Prostate gland (tissue), 2 donors: Measurements from ENCODE around the gene TMEM238. TPM values are rescaled to one million over a fixed set of nuclear protein-coding genes. Genes with fewer than 3 reads are reported as not detected.

Experiments
- DNase-seq: peaks from one replicate; pipeline ENCODE4 v3.0.0-alpha.2; 2019; ENCODE audit warnings: low spot score
- H3K27ac ChIP-seq, 2 donors: fragments of 200-600 bp; sonication (generic); 2 replicates each; pipeline ENCODE4 v1.5.1; 2017 to 2019
- H3K27me3 ChIP-seq: fragments of 200-600 bp; sonication (generic); replicated peaks from 2 replicates; pipeline ENCODE4 v1.5.1; 2019; ENCODE audit not compliant: insufficient read depth
- H3K36me3 ChIP-seq, 2 donors: fragments of 200-600 bp; sonication (generic); 1 replicate in 1 of 2; 2 replicates in 1 of 2; pipeline versions ENCODE4 v1.5.1 to v1.8.1; 2017 to 2019
- H3K4me1 ChIP-seq: fragments of 200-600 bp; sonication (generic); replicated peaks from 2 replicates; pipeline ENCODE4 v1.5.1; 2019
- H3K4me3 ChIP-seq, 2 donors: fragments of 200-600 bp; sonication (generic); 2 replicates each; pipeline ENCODE4 v1.5.1; 2017 to 2019
- H3K9me3 ChIP-seq: fragments of 200-600 bp; sonication (generic); 2 replicates; pipeline ENCODE4 v1.5.1; 2017
- CTCF ChIP-seq, 4 experiments: fragments of 200-600 bp in 2 of 4; fragments of 450-650 bp in 2 of 4; sonication (generic) in 2 of 4; IDR thresholded peaks; 1 replicate in 3 of 4; 2 replicates in 1 of 4; pipeline ENCODE4 v1.5.1; 2016 to 2019; ENCODE audit warnings: antibody characterized with exemption in 4 of 4, mild to moderate bottlenecking in 2 of 4, moderate library complexity in 2 of 4
- POLR2A ChIP-seq: fragments of 450-650 bp; IDR thresholded peaks from one replicate; pipeline ENCODE4 v1.6.1; 2016; ENCODE audit warnings: antibody characterized with exemption, mild to moderate bottlenecking
- POLR2AphosphoS5 ChIP-seq: sonication (generic); formaldehyde crosslinking; IDR thresholded peaks from one replicate; pipeline ENCODE4 v1.6.1; 2017; ENCODE audit warnings: antibody characterized with exemption
- WGBS: methylation state at CpG from one replicate; pipeline ENCODE4 v1.1.5; 2018; 5-methylcytosine and 5-hydroxymethylcytosine counted together
- intact Hi-C: fragments of 100-400 bp; cut with DNase I; formaldehyde crosslinking; loops from one replicate; pipeline ENCODE4 v1.14.2; 2022
- total RNA-seq, 2 donors: library from RNA; depleted of rRNA; stranded (reverse); fragments of >200 nt; gene quantifications; one replicate each; pipeline ENCODE4 v1.1.0, GENCODE V29; 2016

Gene TMEM238
- total RNA-seq, 2 donors from 2014 or later = 19.6 to 116 TPM

- intact Hi-C loops = no loop called here
These were observed 37.2 kb downstream of the TMEM238 start for GRCh38 chr19:55346725-55347441.

GRCh38 chr19:55345818-55346724, 38.0 kb downstream of the TMEM238 start:
- H3K27me3 ChIP-seq = no peaks in the 10 kb centered on the region
- intact Hi-C loops = no loop called here
- DNase-seq = no peak
- no peak overlapping the region for H3K27ac ChIP-seq
- H3K36me3 ChIP-seq = no peaks in the 10 kb centered on the region
- H3K4me1 ChIP-seq = no peaks in the 10 kb centered on the region
- H3K9me3 ChIP-seq = no peaks in the 10 kb centered on the region
- TF ChIP-seq POLR2AphosphoS5 (no peak), POLR2A (no peak), CTCF (IDR thresholded peaks at IDR 0.05) (no peak)
- H3K4me3 ChIP-seq = no peak overlapping the region
- 83% methylated on average over 43 of the region's 43 CpGs for WGBS

More at GRCh38 chr19:55346725-55347441, 37.2 kb downstream of the TMEM238 start:
- WGBS = 87% methylated on average over 22 of the region's 41 CpGs
- H3K27ac ChIP-seq = no peak overlapping the region
- DNase-seq = no peak
- TF ChIP-seq CTCF (IDR thresholded peaks at IDR 0.05) (no peak), POLR2AphosphoS5 (no peak), POLR2A (no peak)
- H3K4me1 ChIP-seq = no peaks in the 10 kb centered on the region
- no peaks in the 10 kb centered on the region for H3K36me3 ChIP-seq
- H3K9me3 ChIP-seq = no peaks in the 10 kb centered on the region
- H3K4me3 ChIP-seq = no peak overlapping the region
- H3K27me3 ChIP-seq = no peaks in the 10 kb centered on the region

GRCh38 chr19:55345101-55345817, 38.8 kb downstream of the TMEM238 start:
- 88% methylated on average over 22 of the region's 22 CpGs for WGBS
- no peak for DNase-seq
- H3K36me3 ChIP-seq = no peaks in the 10 kb centered on the region
- no peak overlapping the region for H3K4me3 ChIP-seq
- intact Hi-C loops = no loop called here
- H3K9me3 ChIP-seq = no peaks in the 10 kb centered on the region
- no peak overlapping the region for H3K27ac ChIP-seq
- H3K27me3 ChIP-seq = no peaks in the 10 kb centered on the region
- H3K4me1 ChIP-seq = peaks cover 1% of the 10 kb centered on the region
- TF ChIP-seq POLR2A (no peak), CTCF (IDR thresholded peaks at IDR 0.05) (no peak), POLR2AphosphoS5 (no peak)

- Histone ChIP-seq H3K27me3 (no peaks in the 10 kb centered on the region), H3K27ac (no peak overlapping the region), H3K9me3 (no peaks in the 10 kb centered on the region), H3K4me3 (no peak overlapping the region), H3K4me1 (peaks cover 3% of the 10 kb centered on the region), H3K36me3 (no peaks in the 10 kb centered on the region)
- no peak for DNase-seq
- TF ChIP-seq POLR2AphosphoS5 = no peak
- no peak for TF ChIP-seq CTCF (IDR thresholded peaks at IDR 0.05)
- no peak for TF ChIP-seq POLR2A
- intact Hi-C loops = loop anchor here (5.0 kb wide), 2 partner anchors 42 to 43 kb away; partner anchors contain the start of gene RPL28
- WGBS = 27% methylated on average over 8 of the region's 9 CpGs
These were observed 39.6 kb downstream of the TMEM238 start for GRCh38 chr19:55344444-55344843.
